Activated CD8-positive, alpha-beta memory T cell treated with anti-CD3 and anti-CD28 coated beads, Interleukin-2, amount 50 U/mL, for 1 hour (primary cell): ENCODE data around the gene ARL6IP6.

Source experiments
- DNase-seq: peaks from one replicate; pipeline ENCODE4 v3.0.0-alpha.2; 2020; ENCODE audit errors: extremely low read depth

The ARL6IP6 gene

DNA sequence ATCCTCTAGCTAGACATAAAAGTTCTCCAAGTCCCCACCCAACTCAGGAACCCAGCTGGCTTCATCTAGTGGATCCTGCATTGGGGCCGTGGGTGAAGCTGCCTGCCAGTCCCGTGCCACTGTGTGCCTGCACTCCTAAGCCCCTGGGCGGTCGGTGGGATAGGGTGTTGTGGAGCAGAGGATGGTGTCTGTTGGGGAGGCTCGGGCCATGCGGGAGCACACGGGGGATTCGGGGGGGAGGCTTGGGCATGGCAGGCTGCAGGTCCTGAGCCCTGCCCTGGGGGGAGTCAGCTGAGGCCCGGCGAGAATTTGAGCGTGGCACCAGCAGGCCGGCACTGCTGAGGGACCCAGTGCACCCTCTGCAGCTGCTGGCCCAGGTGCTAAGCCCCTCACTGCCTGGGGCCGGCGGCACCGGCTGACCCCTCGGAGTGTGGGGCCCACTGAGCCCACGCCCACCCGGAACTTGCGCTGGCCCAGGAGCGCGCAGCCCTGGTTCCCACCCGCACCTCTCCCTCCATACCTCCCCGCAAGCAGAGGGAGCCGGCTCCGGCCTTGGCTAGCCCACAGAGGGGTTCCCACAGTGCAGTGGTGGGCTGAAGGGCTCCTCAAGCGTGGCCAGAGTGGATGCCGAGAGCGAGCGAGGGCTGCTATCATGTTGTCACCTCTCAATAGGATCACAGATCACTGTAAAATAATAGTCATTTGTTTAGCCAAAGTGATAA is 86.4 kb downstream of the ARL6IP6 start:
- DNase-seq: no peak

DNA sequence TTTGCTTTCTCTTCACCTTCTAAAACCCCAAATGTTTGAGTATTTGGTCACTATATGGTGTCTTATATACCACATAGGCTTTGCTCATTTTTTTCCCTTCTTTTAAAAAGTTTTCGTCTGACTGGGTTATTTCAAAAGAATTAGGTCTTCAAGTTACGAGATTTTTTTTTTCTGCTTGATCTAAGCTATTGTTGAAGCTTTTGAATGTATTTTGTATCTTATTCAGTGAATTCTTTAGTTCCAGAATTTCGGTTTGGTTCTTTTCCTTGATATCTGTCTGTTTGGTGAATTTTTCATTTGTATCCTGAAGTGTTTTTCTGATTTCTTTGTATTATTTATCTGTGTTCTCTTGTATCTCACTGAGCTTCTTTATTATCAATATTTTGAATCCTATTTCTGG is 93.5 kb downstream of the ARL6IP6 start:
- no peak for DNase-seq
